ENCODE results near the gene NKX2-4. TPM values are rescaled to one million over a fixed set of nuclear protein-coding genes. Genes with fewer than 3 reads are reported as not detected.

Gene NKX2-4
- total RNA-seq, 1 experiment from 2014 or later, result not detected

DNA sequence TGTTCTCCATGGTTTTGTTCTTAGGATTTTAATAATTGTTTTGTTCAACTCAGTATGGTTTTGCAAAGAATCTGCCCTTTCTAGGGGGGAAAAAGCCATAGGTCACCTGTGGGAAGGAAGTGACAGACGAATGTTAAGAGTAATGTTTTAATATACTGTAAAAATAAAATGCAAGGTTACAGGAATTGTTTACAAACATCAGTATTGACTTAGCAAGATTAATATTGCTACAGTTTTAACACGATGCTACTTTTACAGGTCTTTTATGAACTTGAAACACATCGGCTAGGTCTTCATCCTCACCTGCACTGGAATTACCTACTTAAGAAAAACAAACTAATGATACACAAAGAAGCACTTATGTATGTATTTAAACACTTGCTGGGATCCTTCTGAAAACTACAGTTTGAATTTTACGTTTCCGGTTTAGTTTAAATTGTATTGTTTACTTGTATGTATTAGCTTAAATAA, 1.7 kb upstream of the NKX2-4 start:
- CTCF ChIA-PET, result no interaction called here
- BruUV-seq (replicated peaks), result no TSS peak
- H3K9me3 Mint-ChIP-seq (ENCODE audit: low read depth, unreplicated experiment), result no peaks in the 10 kb centered on the region
- H3K27ac Mint-ChIP-seq (ENCODE audit: unreplicated experiment), result no peak overlapping the region
- H3K27me3 Mint-ChIP-seq (ENCODE audit: unreplicated experiment), result no peaks in the 10 kb centered on the region
- no peak overlapping the region for H3K4me3 Mint-ChIP-seq (ENCODE audit: low read depth, unreplicated experiment)
- no peaks in the 10 kb centered on the region for H3K36me3 Mint-ChIP-seq (ENCODE audit: insufficient read depth, unreplicated experiment)
- no peak for DNase-seq
- TF ChIP-seq, protein P1, sequence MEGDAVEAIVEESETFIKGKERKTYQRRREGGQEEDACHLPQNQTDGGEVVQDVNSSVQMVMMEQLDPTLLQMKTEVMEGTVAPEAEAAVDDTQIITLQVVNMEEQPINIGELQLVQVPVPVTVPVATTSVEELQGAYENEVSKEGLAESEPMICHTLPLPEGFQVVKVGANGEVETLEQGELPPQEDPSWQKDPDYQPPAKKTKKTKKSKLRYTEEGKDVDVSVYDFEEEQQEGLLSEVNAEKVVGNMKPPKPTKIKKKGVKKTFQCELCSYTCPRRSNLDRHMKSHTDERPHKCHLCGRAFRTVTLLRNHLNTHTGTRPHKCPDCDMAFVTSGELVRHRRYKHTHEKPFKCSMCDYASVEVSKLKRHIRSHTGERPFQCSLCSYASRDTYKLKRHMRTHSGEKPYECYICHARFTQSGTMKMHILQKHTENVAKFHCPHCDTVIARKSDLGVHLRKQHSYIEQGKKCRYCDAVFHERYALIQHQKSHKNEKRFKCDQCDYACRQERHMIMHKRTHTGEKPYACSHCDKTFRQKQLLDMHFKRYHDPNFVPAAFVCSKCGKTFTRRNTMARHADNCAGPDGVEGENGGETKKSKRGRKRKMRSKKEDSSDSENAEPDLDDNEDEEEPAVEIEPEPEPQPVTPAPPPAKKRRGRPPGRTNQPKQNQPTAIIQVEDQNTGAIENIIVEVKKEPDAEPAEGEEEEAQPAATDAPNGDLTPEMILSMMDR (IDR thresholded peaks at IDR 0.05; ENCODE audit: unreplicated experiment), result no peak
- intact Hi-C loops (cut with micrococcal nuclease; ENCODE audit: unreplicated experiment), result no loop called here
- no peaks in the 10 kb centered on the region for H3K4me1 Mint-ChIP-seq (ENCODE audit: low read depth, unreplicated experiment)

DNA sequence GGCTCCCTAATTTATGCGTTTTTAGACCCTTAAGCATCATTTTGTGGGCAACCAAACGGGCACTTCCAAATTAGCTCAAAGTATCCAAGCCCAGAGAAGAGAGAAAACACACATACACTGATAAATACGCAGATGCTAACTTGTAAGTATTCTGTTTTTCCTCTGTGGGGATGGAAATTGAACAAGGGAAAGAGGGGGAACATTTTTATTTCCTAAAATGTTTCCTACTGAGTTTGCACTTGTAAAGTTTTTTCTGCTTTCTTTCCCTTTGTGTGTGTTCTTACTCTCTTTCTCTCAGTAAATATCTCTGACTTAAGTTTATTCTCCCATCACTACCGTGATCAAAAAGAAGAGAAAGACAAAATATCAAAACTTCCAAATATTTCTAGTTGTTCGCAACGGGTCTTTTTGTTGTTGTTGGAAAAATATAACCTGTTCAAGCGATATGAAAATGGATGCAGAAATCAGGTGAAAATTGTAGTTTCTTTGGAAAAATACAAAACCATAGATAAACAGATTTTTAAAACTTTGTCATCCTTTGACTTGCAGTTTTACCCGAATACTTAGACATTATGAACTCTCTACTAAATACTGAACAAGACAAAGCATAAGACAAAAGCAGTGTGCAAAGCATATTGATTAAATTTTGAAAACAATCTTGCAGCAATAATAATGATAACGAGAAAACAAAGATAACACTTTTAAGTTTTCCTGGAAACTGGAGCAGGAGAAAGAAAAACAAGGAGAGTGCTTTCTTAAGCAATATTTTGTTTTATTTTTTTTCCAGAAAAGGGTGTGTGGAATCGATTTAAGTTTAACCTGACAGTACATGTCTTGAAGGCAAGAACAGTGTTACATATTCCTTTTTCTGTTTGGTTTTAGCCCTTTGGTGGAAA, 1.0 kb upstream of the NKX2-4 start:
- no peak overlapping the region for H3K27ac Mint-ChIP-seq (ENCODE audit: unreplicated experiment)
- no peaks in the 10 kb centered on the region for H3K9me3 Mint-ChIP-seq (ENCODE audit: low read depth, unreplicated experiment)
- no peaks in the 10 kb centered on the region for H3K4me1 Mint-ChIP-seq (ENCODE audit: low read depth, unreplicated experiment)
- DNase-seq, result no peak
- no peaks in the 10 kb centered on the region for H3K27me3 Mint-ChIP-seq (ENCODE audit: unreplicated experiment)
- H3K4me3 Mint-ChIP-seq (ENCODE audit: low read depth, unreplicated experiment), result no peak overlapping the region
- BruUV-seq (replicated peaks), result no TSS peak
- TF ChIP-seq, protein P1 (IDR thresholded peaks at IDR 0.05; ENCODE audit: unreplicated experiment), result no peak
- H3K36me3 Mint-ChIP-seq (ENCODE audit: insufficient read depth, unreplicated experiment), result no peaks in the 10 kb centered on the region
- CTCF ChIA-PET, result no interaction called here
- intact Hi-C loops (cut with micrococcal nuclease; ENCODE audit: unreplicated experiment), result no loop called here

DNA sequence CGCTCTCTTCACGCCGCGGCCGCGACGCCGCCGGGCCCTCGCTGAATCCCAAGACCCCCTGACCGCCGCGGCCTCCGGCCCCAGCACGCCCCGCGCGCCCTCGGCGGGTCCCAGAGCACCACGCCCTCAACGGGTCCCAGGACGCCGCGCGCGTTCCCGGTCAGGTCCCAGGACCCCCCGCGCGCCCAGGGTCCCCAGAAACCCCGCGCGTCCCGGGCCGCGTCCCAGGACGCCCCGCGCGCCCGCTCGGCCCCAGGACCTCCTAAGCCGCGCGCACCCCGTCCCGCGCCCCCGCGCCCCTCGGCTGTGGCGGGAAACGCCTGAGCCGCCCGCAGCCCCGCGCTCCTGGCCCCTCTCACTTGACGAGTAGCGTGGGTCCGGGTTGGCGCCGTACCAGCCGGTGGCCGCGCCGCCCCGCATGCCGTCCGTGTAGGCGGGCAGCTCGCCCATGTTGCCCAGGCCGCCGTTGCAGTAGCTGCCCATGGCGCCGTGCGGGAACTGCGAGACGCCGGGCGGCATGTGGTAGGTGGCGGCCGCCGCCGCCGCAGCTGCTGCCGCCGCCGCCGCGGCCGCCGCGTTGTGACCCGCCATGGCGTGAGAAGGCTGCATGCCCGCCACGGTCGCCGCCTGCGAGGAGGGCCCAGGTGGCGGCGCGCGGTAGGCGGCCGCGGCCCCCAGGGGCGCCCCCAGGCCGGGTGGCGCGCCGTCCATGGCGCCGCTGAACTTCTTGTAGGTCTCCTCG, 556 bp downstream of the NKX2-4 start:
- Mint-ChIP-seq H3K9me3 (ENCODE audit: low read depth, unreplicated experiment) (no peaks in the 10 kb centered on the region), H3K36me3 (ENCODE audit: insufficient read depth, unreplicated experiment) (no peaks in the 10 kb centered on the region), H3K4me3 (ENCODE audit: low read depth, unreplicated experiment) (no peak overlapping the region), H3K4me1 (ENCODE audit: low read depth, unreplicated experiment) (no peaks in the 10 kb centered on the region), H3K27ac (ENCODE audit: unreplicated experiment) (no peak overlapping the region), H3K27me3 (ENCODE audit: unreplicated experiment) (no peaks in the 10 kb centered on the region)
- no peak for DNase-seq
- BruUV-seq (replicated peaks), result no TSS peak
- intact Hi-C loops (cut with micrococcal nuclease; ENCODE audit: unreplicated experiment), result no loop called here
- CTCF ChIA-PET, result no interaction called here
- TF ChIP-seq, protein P1 (IDR thresholded peaks at IDR 0.05; ENCODE audit: unreplicated experiment), result no peak

DNA sequence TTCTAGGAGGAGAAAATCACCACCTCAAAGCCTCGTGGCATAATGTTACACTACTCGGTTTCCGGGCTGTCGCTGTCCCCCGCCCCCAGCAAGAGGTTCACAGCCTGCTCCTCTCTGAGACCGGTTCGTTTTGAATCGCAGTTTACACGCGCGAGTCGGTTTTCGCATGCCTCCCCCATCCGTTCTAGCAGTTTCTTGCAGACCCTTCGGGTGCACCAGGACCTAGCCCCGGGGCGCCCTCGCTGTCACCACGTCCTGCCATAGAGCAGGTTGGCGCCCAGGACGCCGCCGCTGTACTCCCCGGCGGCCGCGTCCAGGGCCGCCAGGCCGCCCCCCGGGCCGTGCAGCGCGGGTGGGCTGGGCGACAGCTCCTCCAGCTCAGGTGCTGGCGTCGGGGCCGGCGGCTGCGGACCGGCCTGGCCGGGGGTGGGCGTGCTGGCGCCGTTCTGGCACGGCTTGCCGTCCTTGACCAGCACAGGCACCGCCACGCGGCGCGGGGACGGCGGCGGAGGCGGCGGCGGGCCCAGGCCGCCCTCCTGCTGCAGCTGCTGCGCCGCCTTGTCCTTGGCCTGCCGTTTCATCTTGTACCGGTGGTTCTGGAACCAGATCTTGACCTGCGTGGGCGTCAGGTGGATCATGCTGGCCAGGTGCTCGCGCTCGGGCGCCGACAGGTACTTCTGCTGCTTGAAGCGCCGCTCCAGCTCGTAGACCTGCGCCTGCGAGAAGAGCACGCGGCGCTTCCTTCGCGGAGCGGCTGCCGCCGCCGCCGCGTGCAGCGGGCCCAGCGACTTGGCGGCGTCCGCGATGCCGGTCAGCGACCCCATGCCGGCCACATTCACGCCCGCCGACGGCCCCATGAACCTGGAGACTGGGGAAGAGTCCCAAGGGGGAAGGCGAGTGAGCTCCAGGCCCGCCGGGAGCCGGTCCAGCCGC, 1.4 kb downstream of the NKX2-4 start:
- BruUV-seq (replicated peaks), result no TSS peak
- intact Hi-C loops (cut with micrococcal nuclease; ENCODE audit: unreplicated experiment), result no loop called here
- Mint-ChIP-seq H3K27me3 (ENCODE audit: unreplicated experiment) (no peaks in the 10 kb centered on the region), H3K9me3 (ENCODE audit: low read depth, unreplicated experiment) (no peaks in the 10 kb centered on the region), H3K27ac (ENCODE audit: unreplicated experiment) (no peak overlapping the region), H3K36me3 (ENCODE audit: insufficient read depth, unreplicated experiment) (no peaks in the 10 kb centered on the region), H3K4me3 (ENCODE audit: low read depth, unreplicated experiment) (no peak overlapping the region), H3K4me1 (ENCODE audit: low read depth, unreplicated experiment) (no peaks in the 10 kb centered on the region)
- TF ChIP-seq, protein P1 (IDR thresholded peaks at IDR 0.05; ENCODE audit: unreplicated experiment), result no peak
- no peak for DNase-seq
- CTCF ChIA-PET, result no interaction called here
